Neural progenitor cell (in vitro differentiated cells): ENCODE data around the gene DDX27.

ENCODE experiments used
- CTCF ChIP-seq: fragments of 200-600 bp; sonication (generic); IDR thresholded peaks from 2 replicates; pipeline ENCODE4 v1.5.1; 2017; ENCODE audit warnings: antibody characterized with exemption, mild to moderate bottlenecking
- EZH2 ChIP-seq: fragments of 200-600 bp; sonication (generic); IDR thresholded peaks from 2 replicates; pipeline ENCODE4 v1.6.1; 2017; ENCODE audit warnings: antibody characterized with exemption, mild to moderate bottlenecking, moderate library complexity

- no peak for TF ChIP-seq CTCF
- no peak for TF ChIP-seq EZH2
Observed at GRCh38 chr20:49234831-49235230, 15.6 kb downstream of the DDX27 start.
